ENCODE results near the gene ULK1.

GRCh38 chr12:131916306-131917138 is 22.1 kb downstream of the ULK1 start:
- TF ChIP-seq CTCF (IDR thresholded peaks at IDR 0.05) (no peak), POLR2A (IDR thresholded peaks at IDR 0.05) (no peak), POLR2AphosphoS5 (IDR thresholded peaks at IDR 0.05) (no peak), EP300 (IDR thresholded peaks at IDR 0.05) (no peak)
